ENCODE results near the gene CCR8.
A peak's percentile ranks its signal among the peaks of the same experiment; 100 is the strongest.

Gene CCR8

GRCh38 chr3:39329493-39329892, at the start of gene CCR8:
Gene CCR8 (plus strand): TSS chr3:39329709. CDS start chr3:39332332, 2,623 bp downstream.
- DNase-seq = no peak

GRCh38 chr3:39279745-39280517, 49.6 kb upstream of the CCR8 start, which contains the start of gene CX3CR1:
Gene CX3CR1 (minus strand): TSS chr3:39280036. CDS start chr3:39266509, 13,527 bp downstream.
- DNase-seq = peak; percentile 29

- DNase-seq = peak; percentile 16
Measured at GRCh38 chr3:39280571-39280970, 48.9 kb upstream of the CCR8 start.

- peak; percentile 25 for DNase-seq
Measured at GRCh38 chr3:39281533-39281932, 48.0 kb upstream of the CCR8 start.

- DNase-seq = peak; percentile 26
Measured at GRCh38 chr3:39282057-39282456, 47.5 kb upstream of the CCR8 start.

GRCh38 chr3:39284457-39284881, 45.0 kb upstream of the CCR8 start:
- DNase-seq = no peak

- DNase-seq = no peak
Measured at GRCh38 chr3:39285332-39285731, 44.2 kb upstream of the CCR8 start.

GRCh38 chr3:39286771-39287170, 42.7 kb upstream of the CCR8 start:
- DNase-seq = no peak

GRCh38 chr3:39287216-39288164, 42.0 kb upstream of the CCR8 start:
- peak; percentile 12 for DNase-seq

- DNase-seq = peak; percentile 76
Measured at GRCh38 chr3:39288300-39288808, 41.2 kb upstream of the CCR8 start.

GRCh38 chr3:39289107-39289506, 40.4 kb upstream of the CCR8 start:
- DNase-seq = no peak

GRCh38 chr3:39290255-39290654, 39.3 kb upstream of the CCR8 start:
- DNase-seq = no peak

GRCh38 chr3:39291903-39292329, 37.6 kb upstream of the CCR8 start:
- peak; percentile 75 for DNase-seq

- no peak for DNase-seq
Measured at GRCh38 chr3:39292961-39293360, 36.5 kb upstream of the CCR8 start.

GRCh38 chr3:39294446-39295183, 34.9 kb upstream of the CCR8 start:
- no peak for DNase-seq

- DNase-seq = no peak
Measured at GRCh38 chr3:39295184-39295775, 34.2 kb upstream of the CCR8 start.

- no peak for DNase-seq
Measured at GRCh38 chr3:39296197-39297077, 33.1 kb upstream of the CCR8 start.

GRCh38 chr3:39299279-39299678, 30.2 kb upstream of the CCR8 start:
- no peak for DNase-seq

GRCh38 chr3:39302178-39302577, 27.3 kb upstream of the CCR8 start:
- no peak for DNase-seq

- no peak for DNase-seq
Measured at GRCh38 chr3:39313289-39313688, 16.2 kb upstream of the CCR8 start.

- DNase-seq = no peak
Measured at GRCh38 chr3:39315420-39315819, 14.1 kb upstream of the CCR8 start.

Measured in right forelimb (tissue), 1 donor.